Glomerular visceral epithelial cell (primary cell): ENCODE measurements around the gene KRT14.
"Not testable (repeated sequence)": the region's sequence is repeated elsewhere in the genome, so short reads cannot be mapped to it uniquely, and the experiment has no call there.

ENCODE experiments used
- DNase-seq: peaks from one replicate; pipeline ENCODE4 v3.0.0-alpha.2; 2016; ENCODE audit errors: extremely low spot score

The KRT14 gene

DNA sequence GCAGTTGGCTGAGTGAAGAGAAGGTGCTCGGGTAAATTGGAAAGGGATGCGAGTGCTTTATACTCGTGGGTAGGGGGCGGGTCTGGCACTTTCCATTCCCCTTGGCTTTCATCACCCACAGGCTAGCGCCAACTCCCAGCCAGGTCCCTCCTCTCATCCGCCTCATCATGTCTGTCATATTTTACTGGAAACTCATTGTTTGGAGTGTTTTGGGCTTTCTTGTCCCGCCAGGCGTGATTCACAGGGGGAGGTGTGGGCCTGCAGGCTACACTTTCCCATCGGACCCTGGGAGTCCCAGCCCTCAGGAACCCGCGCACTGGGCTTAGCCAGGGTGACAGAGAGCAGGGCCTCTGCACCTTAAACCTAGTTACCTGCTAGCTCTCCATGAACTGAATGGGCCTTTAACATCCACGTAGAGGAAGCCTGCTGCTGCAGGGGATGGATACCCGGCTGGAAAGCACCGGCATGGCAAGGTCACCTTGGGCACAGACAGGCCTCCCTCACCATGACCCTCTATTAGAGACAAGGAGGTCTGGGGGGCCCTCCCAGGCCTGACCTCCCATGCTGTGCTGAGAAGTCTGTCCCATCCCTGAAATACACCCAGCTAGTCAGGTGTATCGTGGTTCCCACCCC, at the start of gene KRT14:
TSS of gene KRT14 (minus strand) at position 33 of the 633 bp plus-strand sequence. CDS start 61 bp downstream, outside the sequence.
- no peak for DNase-seq

DNA sequence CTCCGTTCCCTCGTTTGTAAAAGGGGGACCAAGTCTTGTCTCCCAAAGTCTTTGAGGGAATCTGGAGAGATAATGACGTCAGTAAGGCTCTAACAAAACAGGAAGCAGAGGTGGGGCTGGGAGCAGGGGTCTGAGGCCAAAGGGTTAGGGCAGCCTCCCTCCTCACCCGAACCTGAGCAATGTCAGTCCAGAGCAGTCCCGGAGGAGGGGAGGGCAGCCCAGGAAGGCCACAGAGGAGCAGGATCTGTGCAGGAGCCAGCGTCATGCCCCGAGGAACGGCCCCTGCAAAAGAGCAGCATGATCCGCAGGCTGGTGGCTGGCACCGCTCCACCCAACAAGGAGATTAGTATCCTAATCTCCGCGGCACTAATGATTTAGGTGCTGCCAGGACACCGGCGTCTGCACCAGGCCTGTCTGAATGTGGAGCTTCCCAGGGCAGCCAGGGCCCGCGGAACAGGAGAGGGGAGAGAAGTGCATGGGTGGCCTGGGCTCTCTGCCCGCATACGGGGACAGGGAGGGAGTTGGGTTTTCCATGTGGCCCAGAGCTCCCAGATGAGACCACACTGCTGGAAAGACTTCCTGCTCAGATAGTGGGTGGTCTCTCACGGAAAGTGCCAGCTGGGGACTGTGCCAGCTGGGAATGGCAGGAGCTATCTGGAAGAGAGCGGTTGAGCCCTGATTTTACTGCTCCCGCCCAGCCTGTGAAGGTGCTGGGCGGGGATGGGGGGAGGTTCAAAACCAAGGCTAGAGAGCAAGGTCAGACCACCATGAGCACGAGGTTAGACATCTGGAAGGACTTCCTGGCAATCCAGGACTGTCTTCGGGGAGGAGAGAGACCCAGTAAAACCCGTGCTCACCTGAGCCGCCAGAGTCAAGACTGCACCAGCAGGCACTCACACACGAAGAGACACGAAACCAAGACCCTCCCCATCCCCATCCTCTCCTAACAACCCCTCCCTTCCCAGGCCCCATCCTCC, 48.7 kb upstream of the KRT14 start:
- no peak for DNase-seq

DNA sequence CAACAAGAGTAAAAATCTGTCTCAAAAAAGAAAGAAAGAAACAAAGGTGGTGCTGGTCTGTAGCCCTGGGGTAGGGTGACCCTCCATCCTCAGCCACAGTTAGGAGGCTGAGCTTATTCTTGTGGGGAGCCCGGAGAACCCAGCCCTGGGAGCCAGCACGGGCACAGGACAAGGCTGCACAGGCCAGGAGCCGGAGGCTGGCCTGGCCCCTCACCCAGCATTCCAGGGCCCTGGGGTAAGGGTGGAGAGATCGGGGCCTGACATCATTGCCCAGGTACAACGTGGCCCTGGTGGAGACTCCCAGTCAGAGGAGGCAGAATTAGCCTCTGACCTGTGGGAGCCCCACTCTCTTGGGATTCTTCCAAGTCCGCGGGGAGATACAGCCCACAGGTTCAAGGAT, 47.9 kb upstream of the KRT14 start:
- DNase-seq = no peak

DNA sequence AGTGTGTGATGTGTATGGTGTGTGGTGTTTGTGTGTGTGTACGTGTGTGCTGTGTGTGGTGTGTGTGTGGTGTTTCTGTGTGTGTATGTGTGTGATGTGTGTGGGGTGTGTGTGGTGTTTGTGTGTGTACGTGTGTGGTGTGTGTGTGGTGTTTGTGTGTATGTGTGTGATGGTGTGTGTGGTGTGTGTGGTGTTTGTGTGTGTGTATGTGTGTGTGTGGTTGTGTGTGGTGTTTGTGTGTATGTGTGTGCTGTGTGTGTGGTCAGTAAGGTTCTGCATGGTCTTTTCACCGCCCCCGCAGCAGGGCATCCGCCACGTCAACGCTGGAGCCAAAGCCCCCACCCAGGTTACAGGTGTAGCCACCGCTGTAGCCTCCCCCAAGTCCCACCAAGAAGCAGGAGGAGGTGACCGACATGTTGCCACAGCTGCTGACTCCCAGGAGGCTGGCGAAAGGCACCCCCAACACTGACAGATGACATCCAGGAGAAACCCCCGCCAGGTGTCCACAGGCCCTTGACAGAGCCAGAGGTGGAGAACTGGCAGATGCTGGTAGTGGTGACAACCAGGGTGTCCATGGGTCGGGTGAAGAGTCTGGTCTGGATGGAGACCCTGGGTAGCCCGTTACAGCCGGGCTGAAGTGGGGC, 47.0 kb upstream of the KRT14 start:
- no peak for DNase-seq

DNA sequence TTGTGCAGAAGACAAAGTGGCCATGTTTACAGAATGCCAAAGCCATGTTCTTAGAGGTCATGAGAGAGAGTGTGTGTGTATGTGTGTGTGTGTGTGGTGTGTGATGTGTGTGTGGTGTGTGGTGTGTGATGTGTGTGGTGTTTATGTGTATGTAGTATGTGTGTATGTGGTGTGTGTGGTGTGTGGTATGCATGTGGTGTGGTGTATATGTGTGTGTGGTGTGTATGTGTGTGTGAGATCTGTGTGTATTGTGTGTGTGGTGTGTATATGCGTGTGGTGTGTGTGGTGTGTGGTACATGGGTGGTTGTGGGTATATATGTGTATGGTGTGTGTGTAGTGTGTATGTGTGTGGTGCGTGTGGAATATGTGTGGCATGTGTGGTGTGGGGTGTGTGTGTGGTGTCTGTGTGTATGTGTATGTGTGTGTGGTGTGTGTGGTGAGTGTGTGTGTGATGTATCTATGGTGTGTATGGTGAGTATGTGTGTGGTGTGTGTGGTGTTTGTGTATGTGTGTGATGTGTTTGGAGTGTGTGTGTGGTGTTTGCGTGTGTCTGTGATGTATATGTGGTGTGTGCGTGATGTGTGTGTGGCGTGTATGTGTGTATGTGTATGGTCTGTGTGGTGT, 45.9 kb upstream of the KRT14 start:
- no peak for DNase-seq

DNA sequence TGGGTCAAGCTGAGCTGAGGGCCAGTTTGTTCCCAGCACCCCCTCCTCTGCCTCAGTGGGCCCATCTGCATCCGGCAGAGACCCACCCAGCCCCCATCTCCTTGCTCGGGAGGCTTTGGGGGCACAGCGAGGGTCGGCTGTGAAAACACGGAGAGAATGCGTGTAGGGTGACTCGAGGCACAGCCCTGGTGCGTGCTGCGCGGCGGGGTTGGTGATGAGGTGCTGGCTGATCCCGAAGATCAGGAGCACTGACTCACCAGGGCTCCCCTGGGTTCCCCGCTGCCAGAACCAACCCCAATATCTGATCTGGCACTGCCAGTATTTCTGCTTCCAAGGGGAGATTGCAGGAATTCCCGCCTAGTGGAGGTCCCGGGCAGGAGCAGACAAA, 45.2 kb upstream of the KRT14 start:
- no peak for DNase-seq

DNA sequence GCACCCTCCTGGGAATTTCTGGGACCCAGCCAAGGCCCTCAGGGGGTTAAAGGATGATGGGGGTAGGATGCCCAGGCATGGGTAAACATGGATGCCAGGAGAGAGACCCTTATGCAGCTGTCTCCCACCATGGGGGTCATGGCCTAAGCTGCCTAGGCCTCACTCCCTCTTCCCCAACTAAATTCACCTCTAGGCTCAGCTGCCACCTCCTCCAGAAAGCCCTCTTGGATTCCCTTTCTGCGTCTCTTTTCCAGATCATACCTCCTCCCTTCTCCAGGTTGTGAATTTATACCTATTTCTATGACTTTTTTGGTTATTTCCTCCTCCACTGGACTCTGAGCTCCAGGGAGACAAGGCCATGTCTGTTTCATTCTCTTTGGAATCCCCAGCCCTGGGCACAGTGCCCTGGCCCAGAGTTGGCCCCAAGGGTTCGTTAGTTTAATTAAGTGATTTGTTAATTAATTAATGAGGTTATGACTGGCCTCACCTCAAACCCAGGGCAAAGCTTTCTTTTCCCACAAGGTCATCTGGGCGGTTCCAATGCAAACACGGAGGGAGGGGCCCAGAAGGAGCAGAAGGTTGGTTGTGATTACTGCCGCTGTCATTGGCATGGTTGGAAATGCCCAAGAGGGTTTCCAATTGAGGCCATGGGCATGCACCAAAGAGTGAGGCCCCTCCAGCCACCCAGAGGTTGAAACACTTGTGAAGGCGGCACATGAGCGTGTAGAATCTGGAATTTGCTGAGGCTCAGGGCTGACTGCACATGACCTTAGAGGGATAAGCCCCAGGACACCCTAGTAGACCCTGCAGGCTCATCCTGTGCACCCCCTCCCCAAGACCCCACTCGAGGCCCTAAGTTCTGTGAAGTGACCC, 44.6 kb upstream of the KRT14 start:
- DNase-seq = no peak

DNA sequence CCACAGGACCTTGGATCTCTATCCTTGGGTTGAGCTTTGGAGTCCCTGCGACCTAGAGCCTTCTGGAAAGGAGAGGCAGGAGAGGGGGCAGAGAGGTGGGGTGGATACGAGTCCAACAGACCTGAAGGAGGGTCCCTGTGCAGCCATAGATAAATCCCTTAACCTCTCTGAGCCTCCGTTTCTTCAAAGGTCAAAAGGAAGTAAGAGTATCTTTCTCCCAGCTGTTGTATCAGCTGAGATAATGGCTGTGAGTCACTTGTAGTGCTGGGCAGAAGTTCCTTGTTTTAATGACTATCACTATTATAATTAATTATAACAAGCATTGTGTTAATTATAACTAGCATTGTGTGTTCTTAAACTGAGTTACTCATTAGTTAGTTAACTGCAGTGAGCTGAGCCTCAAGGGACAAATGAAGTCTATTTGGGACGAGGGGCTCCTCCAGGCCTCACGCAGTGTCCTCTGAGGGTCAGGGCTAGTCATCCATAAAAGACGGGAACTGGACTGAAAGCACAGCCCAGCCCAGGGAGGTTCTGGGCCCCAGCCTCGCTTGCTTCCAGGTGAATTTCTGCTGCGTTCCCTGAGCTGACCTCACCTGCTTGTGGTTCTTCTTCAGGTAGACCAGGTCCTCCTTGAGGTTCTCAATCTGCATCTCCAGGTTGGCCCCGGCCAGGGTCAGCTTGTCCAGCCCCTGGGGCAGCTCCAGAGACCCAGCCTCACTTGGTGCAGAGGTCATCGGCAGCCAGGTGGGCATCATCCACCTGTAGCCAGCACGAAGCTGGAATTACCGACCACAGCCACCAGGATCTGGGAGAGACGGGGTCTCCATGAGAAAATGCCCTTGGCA, 43.4 kb upstream of the KRT14 start:
- no peak for DNase-seq

DNA sequence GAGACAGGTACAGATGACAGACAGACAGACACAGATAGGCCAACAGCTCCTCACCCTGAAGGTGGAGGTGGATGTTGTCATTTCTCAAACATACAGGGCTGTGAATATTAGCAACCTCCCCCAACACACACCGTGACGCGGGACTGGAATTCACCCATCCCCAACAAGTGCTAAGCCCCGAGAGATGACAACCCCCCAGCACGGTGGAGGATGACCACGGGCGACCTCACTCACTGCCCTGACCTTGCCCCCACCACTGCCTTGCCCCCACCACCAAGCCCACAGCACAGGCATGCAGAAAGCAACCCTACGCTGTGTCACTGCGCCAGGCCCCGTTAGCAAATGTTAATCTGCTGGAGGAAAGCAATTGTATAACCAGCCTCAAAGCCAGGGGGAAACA, 42.6 kb upstream of the KRT14 start:
- DNase-seq = no peak

DNA sequence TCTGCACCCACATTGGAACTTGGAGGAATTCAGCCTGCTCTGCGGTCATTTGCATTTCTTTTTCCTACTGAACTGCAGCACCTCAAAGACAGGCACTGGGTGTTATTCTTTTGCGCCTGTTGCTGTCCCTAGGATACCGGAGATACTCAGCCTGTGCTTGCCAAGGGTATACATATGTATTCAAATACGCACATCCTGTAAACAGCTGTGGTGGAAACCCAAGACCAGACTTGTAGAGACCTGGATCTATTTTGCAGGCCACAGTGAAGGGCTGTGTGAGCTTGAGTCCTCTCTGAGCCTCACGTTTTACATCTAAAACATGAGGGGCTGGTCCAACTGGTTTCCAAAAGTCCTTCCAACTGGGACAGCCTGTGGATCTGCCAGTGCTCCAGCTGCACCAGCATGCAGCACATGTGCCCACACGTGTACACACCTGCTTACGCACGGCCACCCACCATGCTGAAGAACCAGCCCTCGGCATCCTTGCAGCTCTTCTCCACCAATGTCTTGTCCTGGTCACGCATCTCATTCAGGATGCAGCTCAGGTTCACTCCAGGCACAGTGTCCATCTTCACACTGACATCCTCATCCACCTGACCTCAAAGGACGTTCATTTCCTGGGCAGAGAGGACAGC, 42.0 kb upstream of the KRT14 start:
- DNase-seq = not testable (repeated sequence)

DNA sequence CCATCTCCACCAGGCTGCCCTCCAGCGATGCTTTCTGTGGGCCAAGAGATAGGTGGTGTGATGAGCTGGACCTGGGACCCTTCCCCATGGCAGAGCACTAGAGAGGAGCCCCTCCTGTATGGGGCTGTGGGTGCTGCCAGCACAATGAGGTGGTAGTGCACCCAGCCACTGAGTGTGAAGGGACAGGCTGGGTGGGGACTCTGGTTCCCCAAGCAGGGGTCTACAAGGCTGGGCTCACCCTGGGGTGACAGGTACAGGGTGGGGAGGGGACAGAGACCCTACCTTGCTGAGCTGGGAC, 41.3 kb upstream of the KRT14 start:
- not testable (repeated sequence) for DNase-seq

DNA sequence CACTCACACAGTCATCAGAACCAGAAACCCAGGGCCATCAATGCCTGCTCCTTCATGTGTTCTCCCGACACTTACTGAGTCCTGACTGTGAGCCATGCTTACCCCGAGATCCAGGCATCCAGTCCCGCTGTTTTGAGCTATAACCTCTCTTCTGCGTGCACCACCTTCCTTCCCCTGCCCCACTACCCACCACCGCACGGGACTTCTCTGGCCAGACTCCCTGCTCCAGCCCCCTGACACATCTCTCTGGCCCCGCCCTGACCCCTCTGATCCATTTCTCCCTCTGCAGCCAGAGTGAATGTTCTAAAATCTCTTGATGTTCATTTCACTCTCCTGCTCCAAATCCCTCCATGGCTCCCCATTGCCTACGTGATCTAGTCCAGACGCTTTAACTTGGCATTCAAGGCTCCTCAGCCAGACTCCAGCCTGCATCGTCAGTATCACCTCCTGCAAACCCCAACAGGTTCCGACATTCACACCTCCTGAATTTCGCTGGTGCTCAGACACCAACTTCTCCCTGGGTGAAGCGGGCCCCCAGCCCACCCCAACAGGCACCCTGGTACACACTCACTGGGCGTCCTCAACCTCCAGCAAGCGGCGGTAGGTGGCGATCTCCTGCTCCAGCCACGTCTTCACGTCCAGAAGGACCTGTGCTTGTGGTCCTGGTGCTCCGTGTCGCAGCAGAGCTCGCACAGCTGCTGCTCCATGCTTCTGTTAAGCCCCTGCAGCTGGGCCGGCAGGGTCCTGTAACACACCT, 40.8 kb upstream of the KRT14 start:
- DNase-seq = no peak

DNA sequence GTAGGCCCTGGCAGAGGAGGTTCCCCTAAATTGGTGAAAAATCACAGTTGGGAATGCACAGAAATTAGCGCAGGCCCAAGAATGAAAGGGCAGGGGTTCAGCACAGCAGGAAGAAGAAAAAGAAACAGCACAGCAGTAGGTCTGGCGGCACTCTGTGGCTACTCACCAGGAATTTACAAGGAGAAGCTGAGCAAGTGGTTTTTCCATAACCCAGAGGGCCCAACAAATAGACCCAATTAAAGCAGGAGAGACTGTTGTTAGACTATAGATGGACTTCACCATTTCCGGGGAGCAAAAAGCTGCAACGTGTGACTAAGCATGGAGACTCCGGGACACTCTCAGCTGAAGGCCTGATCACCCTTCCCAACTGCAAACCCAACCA, 40.2 kb upstream of the KRT14 start:
- DNase-seq = not testable (repeated sequence)

DNA sequence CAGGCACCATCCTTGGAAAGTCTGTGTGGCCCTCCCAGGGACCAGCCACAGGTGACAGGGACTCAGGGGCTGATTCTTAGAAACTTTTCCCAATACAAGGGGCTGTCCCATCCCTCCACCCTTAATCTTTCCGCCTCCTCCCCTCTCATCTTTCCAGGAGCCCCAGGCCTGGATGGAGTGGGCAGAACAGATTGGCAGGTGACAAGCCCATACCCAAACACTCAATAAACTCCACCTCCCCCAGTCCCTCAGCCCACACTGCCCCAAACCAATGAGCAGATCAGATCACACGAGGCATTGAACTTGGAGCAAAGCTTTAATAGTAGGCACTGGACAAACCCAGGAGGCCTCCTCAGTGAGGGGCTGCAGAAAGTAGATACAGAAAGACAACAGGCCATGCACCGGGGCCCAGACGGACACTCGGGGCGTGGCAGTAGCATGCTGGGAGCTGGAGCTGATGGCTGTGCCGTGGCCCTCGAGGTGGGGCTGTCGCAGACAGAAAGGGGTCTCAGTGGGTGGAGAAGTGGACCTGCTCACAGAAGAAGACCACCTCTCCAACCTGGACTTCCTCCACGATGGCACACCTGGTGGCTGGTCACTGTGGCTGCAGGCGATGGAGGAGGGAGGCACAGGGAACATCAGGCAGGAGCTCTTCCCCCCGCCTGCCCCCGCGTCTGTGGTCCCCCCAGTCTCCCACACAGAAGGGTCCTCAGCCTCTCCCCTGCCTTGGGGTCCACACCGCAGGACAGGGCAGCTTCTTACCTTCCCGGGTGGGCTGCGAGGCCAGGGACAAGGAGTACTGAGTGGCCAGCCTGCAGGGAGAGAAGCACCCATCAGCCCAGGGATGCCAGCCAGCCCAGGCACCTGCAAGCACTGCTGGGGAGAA, 39.6 kb upstream of the KRT14 start:
- not testable (repeated sequence) for DNase-seq

DNA sequence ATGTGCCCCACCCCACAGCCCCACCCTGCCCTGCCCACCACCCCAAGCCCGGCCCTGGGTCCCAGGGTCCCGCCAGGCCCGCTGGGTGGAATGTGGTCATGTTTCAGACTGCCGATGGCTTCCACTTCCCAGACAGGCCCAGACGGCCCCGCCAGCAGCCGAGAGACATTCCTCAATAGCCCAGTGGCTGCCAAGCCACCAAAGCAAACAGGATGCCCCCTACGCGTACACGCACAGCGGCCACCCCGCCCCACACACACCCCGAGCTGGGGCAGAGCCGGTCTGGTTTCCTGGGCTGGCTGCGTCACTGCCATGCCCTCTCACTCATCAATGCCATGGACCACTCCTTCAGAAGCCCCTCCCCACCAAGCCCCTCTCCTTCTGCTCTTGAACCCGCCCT, 38.9 kb upstream of the KRT14 start:
- DNase-seq = peak; percentile 25

DNA sequence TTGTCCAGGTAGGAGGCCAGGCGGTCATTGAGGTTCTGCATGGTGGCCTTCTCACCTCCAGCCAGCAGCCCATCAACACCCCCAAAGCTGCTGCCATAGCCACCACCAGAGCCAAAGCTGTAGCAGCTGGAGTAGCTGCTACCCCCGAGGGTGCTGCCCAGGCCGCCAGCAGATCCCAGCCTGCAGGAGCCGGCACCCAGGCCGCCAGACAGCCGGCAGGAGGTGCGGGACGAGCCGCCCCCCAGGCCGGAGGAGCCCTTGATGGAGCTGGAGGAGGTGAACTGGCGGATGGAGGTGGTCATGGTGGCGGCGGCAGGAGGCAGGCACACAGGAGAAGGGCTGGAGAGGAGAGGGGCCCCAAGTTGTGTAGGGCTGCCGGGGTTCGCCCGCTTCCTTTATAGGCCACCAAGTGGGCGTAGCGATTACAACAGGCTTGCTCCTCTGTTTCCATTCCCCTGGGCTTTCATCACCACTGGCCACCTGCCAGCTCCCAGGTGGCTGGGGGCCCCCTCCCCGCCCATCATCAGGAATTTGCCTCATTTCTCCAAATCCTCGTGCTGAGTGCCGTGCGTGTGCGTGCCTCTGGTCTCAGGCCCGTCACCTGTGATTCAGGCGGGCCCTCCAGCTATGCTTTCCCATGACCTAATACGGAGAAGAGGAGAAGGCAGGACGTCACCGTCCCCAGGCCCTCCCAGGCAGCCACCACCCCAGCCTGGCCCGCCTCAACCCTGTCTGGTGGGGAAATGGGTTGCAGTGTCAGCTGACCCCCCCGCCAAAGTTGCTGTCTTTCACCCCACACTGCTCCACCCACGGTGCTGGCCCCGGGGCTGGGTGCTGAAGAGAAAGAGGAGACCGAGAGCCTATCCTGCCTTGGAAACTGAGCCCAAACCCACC, 37.8 kb upstream of the KRT14 start, which contains the start of gene KRT17:
TSS of gene KRT17 (minus strand) at position 368 of the 894 bp plus-strand sequence. CDS start at position 302, 66 bp downstream.
- no peak for DNase-seq
